ENCODE data around the gene TCF12.

Gene TCF12

DNA sequence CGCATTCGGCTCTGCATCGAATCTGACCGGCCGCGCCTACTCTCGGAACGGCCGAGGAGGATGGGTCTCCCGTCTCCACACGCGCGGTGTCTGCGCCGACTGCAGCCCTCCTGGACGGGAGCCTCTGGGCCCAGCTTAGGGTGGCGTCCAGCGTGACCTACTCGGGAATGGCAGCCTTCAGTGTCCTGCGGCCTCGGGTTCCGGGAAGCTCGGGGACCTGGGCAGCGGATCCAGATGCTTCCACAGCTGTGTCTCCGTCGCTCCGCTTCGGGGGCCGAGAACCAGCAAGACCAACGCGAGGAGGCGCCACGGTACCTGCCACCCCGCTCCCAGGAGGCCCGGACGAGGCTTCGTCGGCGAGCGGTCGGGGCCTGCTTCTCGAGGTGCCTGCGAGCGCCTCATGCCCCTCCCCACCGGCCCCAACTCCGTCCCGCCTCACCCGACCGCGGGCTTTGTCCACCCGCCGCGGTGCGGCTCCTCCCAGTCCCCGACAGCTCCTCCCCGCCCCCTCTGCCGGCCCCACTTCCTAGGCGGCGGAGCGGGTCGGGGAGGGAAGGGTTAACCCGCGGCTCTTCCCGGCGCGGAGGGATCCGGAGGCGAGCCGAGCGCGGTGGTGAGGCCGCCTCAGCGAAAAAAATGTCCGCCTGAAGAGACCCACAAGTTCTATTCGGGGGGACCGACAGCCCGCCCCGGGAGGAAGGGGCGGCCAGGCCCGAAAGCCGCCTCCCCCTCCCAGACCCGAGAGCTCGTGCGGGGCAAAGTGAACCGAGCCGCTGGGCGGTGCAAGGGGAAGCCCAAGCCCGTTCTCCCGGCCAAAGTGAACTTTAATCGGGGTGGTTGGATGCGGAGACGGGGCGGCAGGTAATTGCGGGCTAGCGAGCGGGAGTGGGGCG, at the start of gene TCF12:
Gene TCF12 (plus strand): TSS at position 599 of the 893 bp plus-strand sequence. CDS start 1,270 bp downstream, outside the sequence.
- DNase-seq: peak; percentile 87 to 97

DNA sequence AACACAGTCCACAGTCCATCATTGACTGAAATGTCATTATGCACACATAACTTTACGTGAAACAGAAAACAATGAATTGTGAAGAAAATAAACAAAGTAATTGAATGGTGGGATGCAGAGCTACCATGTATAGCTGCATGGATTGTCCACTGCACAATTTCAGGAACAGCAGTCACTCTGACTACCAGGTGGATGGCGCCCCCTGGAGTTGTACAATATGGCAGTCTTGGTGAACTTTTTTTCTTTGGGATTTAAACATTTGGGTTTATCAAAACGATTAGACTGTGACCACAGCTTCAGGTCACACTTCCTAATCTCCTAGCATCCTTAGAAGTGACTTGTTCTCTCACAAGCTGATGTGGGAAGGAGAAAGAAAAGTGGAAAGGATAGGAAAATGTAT, 48.9 kb upstream of the TCF12 start:
- DNase-seq: peak; percentile 9 to 49

DNA sequence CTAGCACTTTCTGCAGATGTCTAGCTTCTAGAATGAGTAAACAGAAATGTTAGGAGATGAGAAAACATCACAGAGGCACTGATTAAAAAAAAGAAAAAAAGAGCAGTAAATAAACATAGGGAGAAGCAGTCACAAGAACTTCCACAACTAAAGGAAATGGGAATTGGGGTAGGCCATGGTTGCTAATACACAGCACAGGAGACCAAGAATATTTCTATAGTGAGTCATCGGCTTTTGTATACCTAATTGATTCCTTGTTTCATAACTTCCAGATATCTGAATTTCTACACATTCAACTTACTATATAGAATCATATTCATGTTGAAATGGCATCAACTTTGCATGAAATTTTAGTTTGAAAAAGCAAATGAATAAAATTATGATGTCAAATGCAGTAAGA, 47.3 kb upstream of the TCF12 start:
- no peak for DNase-seq

DNA sequence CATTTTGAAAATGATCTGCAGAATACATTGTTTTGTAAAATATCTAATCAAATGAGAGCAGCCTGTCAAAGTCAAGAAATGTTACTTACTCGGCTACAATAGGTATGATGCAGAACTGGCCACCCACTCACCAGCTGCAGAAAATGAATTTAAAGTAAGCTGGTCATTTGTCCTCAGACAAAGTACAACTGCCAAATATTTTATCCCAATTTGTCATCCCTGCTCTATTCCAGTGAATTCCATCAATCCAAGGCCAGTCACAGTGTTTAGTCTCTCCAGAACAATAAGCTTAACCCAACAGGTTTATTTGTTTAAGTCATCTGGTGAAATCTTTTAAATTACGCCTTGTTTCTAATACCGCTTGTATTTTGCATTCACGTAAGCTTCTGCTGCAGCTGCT, 46.6 kb upstream of the TCF12 start:
- DNase-seq: no peak

DNA sequence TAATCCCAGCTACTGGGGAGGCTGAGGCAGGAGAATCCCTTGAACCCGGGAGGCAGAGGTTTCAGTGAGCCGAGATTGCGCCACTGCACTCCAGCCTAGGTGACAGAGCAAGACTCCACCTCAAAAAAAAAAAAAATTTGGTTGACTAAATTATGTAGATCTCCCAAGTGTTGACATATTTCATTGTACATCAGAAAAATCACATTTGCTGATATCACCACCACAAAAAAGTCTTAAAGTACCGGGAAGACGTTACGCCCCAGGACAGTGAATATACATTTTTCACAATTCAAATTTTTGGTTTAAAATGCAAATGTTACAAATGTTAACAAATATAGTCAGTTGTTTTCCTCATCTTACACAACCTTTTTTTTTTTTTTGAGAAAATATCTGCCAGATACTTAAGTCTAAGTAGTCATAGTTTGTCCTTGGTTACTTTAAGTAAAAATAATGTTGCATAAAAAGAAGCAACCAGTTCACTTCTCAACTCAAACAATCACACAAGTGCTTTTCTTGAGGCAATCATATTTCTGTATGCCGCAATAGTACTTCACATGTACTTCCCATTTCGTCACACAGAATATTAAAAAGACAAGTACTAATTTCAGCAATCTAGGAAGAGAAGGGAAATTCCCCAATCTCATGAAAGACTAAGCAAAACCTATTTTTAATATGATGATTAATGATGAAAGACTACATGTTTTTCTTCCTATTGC, 41.0 kb upstream of the TCF12 start:
- no peak for DNase-seq

DNA sequence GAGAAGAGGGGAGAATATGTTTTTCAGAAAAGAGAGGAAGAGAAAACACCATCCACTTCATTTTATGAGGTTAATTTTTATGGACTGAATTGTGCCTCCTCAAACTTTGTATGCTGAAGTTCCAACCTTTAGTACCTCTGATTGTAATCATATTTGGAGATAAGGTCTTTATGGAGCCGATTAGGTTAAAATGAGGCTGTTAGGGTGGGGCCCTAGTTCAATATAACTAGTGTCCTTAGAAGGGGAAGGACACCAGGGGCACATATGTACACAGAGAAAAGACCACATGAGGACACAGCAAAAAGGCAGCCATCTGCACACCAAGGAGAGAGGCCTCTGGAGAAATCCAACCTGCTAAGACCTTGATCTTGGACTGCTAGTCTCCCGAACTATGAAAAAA, 38.9 kb upstream of the TCF12 start:
- no peak for DNase-seq

DNA sequence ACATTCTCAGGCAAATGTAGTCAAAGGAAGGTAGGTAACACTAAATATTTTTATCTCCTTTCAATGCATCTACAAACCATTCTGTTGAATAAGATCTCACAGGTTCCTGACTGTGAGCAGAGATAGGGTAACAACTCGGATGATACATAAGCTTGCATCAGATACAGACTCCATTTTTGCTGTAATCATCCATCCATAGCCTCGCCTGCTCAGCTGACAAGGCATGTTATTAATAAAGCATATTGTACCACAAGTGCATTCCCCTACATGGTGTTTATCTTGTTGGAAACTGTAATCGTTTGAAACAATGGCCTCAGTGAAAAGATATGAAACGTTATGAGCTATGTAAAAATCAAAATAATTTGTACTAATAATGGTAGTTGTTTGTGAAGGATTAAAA, 35.4 kb upstream of the TCF12 start:
- peak in 1 of 2 experiments; percentile 12 for DNase-seq

DNA sequence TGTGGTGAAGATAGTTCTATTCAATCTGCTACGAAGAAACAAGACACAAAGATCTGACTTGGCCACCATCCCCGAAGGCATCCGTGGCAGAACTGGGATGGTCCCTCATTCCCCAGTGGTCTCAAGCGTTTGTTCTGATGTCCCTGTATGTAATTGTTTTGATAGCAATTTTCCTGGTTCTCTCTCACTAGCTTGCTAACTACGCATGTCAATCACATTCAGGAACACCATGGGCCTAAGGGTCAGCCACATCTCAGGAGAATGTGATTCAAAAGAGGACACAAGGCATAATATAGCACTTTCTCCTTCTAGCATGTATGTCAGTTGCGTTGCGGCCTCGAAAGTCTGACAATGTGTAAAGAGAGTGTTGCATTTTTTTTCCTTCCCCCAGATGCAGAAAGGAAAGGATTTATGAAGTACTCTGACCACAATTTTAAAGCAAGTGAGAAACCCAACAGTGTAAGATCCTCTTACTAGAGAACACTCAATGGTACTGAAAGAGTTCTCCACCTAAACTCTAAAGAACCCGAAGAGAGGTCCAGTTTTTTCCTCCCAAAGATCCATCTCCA, 32.0 kb upstream of the TCF12 start:
- DNase-seq: peak in 1 of 2 experiments; percentile 40

DNA sequence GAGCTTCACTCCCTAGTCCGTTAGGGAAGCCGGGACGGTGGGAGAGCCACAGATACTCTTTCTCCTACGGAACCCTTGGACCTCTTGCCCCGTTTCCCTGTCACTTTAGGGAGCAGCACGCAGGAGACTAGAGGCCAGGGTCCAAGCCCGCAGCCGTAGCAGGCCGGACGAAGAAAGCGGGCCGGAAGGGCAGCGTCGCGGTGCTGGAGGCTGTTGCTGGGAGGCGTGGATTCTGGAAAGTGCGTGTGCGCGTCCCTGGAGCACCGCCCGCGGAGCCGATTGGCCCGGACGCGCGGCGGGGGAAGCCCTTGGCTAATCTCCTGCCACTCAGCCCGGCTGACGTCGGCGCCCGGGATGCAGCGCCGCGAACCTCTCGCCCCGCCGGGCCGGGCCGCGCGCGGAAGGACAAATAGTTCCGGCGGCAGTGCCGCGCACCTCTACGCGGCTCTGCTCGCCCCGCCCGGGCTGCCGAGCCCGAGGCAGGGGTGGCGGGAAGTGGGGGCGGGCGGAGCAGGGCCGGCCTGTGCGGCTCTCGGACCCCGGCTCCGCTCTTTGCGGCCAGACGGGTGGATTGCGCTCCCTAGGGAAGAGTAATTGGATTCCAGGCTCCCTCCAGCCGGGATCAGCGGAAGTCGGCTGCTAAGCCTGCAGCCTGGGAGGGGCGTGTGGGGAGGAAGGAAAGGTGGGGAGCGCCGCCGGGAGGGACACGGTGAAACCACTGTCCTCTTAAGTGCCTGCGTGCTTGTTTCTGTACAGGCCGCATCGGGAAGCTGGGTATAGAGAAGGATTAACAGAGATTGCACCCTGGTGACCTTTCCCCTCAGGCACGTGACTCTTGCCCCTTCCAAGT, 31.3 kb upstream of the TCF12 start:
- peak; percentile 90 to 97 for DNase-seq

DNA sequence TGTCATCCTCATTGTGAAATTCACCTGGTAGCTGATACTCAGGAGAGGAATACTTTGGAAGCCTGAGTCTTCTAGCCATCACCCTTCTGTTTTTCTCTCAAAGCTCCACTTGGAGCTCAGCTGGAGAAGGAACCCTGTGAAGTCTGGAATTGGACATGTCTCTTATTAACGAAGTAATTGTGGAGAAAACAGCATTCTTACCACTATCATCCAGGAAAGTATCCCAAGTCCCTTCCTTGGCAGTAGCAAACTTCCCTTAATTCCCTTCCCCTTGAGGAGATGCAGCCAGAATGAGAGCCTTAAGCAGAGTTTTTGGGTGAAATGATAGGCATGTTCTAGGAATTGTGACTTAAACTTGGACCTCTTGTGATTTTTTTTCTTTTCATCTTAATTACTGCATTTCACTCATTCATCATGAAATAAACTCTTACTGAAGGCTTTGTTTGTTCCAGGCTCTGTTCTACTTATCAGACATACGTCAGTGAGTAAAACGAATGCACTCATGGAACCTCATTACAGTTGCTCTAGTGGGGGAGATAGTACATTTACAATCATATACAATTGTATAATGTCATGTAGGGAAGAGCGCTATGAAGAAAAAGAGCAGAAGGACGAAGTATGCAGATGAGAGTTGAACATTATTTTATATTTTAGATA, 30.5 kb upstream of the TCF12 start:
- no peak for DNase-seq

DNA sequence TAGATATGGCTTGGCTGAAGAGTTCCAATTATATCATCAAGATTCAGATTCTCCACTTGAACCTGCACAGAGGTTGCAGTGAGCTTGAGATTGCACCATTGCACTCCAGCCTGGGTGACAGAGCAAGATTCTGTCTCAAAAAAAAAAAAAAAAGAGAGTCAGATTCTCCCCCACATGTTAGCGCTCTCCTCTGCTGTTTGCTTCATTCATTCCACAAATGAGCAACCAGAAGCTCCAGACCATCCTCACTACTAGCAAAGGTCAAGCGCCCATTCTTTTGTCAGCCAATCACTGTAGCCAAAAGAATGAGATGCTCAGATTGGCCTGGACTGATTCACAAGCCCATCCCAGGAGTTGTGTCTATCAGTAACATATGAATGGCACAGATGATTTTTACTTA, 28.4 kb upstream of the TCF12 start:
- no peak for DNase-seq

DNA sequence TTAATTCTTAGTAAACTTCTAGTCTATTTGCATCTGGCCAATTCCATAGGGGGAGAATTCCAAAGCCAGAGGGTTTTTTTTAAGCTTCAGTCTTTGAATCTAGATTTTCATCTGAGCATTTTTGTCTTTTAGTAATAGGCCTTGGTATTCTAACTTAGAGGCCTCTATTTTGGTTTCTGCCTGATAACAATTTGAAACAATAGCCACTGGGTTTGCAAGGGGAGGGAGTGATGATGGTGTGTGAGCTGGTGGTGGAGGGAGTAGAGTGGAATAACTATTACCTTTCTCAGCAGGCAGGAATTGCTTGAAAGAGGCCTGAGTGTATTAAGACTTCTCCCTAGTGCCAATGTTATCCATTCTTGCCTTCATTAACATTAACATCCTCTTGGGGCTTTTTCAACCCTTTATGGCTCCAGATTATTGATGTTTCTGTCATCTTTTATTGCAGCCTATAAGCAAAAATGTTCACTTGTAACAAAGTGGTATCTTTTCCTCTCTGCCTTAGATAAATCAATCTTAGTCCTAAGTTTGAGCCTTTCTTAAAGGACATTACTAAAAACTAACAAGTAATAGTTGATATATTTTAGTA, 26.5 kb upstream of the TCF12 start:
- no peak for DNase-seq

DNA sequence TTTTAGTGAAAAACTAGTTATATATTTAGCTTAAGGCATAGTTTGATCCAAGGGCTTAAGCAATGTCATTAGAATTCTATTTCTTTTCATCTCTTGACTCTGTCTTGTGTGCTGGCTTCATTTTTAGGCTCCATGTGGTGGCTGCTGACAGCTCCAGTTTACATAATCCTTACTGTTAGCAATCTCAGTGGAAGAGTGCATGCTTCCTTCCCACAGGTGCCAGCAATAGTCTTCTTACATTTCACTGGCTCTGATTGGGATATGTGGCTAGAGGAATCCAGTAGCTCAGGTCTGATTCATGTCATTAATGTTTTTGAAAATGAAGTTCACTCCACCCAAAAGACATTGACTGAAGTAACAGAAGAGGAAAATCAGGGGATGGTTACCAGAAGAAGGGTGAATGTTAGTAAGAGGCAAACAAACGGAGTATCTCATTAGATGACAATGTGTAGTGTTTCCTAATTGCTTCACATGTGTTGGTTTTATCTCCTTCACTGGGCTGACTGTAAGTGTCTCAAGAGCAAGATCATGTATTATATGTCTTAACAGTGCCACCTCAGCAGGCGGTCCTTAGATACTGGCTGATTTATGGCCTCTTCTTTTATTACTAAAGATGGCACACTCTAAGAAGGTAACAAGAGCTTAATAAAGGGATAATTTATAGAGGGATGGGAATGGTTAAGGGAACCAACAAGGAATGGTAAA, 25.6 kb upstream of the TCF12 start:
- DNase-seq: no peak

DNA sequence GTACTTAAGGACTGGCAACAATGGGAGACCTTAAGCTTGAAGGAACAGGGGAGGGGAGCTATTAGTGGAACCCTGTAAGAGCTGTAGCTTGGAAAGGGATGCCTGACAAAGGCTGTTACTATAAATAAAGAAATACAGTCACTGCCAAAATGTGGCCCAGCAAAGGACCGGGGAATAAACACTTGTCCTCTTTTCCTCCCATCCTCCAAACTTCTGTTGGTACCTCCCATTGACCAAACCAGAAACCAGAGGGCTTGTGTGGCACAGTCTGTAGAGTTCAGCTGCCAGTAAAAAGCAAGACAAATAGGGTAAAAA, 25.1 kb upstream of the TCF12 start:
- no peak for DNase-seq

DNA sequence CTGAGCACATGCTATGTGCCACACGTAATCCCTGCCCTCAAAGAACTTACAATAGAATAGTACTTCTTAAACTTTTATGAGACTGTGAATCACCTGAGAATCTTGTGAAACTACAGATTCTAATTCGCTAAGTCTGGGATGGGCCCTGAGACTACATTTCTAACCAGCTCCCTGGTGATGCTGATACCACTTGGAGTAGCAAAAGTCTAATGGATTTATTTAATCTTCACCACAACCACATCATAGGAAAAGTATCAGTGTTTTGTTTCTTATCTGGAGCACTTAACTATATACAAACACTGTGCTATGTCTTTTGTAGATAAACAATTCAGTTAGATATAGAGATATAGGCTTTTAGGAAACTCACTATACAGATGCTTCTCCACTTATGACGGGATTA, 23.8 kb upstream of the TCF12 start:
- no peak for DNase-seq

DNA sequence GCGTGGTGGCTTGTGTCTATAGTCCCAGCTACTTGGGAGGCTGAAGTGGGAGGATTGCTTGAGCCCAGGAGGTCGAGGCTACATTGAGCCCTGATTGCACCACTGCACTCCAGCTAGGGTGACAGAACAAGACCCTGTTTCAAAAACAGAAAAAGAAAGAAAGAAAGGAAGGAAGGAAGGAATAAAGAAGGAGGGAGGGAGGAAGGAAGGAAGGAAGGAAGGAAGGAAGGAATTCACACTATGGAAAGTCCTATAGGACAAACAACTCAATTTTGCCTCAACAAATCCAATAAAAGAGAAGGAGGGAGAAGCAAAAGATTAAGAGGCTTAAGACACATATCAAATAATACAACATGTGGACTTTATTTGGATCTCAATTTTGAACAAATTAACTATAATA, 16.5 kb upstream of the TCF12 start:
- no peak for DNase-seq

DNA sequence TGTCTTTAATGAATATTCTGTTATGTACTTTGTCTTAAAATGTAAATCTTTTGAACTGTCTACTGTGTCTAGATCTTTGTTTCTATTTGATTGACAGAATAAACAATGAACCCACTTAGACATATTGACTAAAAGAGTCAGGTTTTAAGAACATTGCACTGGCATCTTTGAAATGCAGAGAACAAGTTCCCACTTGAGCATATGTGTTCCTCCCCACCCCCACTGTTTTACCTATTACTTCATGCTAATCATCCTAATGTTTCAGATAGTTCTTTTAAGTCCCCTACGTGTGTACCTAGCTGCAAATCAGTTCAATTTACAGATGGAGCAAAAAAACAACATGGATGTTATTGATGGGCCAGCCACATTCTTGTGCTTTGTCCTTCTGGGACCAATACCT, 11.7 kb upstream of the TCF12 start:
- no peak for DNase-seq

DNA sequence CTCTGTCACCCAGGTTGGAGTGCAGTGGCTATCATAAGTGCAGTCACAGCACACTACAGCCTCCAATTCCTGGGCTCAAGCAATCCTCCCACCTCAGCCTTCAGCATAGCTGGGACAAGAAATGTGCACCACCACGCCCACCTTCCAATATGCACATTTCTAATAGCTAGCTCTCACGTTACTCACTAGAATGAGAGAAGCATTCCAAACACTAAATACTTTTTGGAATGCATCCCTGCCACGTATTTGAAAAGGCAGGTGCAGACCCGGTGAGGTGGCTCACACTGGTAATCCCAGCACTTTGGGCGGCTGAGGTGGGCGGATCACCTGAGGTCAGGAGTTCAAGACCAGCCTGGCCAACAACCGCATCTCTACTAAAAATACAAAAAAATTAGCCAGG, 7.6 kb upstream of the TCF12 start:
- no peak for DNase-seq

DNA sequence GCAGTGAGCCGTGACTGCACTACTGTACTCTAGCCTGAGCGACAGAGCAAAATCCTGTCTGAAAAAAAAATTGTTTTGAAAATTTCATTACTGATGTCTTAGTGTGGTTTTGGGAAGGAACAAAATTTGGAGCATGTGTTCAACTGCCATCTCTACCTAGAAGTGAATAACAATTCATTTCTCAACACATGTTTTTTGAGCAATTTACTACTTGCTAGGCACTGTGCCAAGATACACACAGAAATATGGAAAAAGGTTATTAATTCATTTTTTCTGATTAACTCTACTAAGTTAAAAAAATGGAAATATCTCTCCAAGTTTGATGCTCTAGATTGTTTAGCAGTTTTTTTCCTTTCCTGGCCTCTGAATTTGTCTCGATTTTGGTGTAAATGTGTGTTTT, 5.2 kb upstream of the TCF12 start:
- no peak for DNase-seq

DNA sequence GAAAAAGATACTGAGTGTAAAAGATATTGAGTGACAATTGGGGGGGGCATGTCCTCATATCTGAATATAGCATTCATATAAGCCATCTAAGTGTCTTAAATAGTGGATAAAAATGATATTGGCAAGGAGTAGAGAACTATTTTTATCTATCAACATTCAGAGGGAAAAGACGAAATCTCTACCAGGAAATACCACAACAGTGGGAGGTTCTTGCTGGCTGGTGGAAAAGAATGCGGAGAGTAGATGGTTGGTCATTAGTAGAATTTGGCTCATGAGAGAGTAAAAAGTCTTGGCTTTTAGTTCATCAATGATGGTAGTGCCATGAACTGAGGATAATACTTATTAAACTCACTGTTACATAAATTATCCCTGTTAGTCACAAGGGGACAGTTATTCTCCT, 4.8 kb upstream of the TCF12 start:
- no peak for DNase-seq

DNA sequence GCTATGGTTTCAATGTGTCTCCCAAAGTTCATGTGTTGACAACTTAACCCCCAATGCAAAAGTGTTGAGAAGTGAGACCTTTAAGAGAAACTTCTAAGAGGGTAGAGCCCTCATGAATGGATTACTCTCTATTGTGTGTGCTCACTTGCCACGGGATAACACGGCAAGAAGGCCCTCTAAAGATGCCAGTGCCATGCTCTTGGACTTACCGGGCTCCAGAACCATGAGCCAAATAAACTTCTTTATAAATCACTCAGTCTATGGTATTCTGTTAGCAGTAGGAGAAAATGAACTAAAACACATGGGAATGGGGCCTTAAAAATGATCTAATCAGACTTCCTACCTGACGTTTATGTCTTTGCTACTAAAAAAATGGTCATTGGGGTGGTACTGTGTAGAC, 2.6 kb upstream of the TCF12 start:
- no peak for DNase-seq

All from NCI-H526 (cell line).